Progenitor cell of endocrine pancreas (in vitro differentiated cells): ENCODE results near the gene ASAP3. TPM values are rescaled to one million over a fixed set of nuclear protein-coding genes. Genes with fewer than 3 reads are reported as not detected.

Experiments
- DNase-seq: peaks from one replicate; pipeline ENCODE4 v3.0.0; 2021; ENCODE audit warnings: low spot score; ENCODE audit not compliant: unreplicated experiment
- H3K27ac Mint-ChIP-seq: 2 replicates; pipeline ENCODE4 v1.8.0; 2021; ENCODE audit warnings: mild to moderate bottlenecking, moderate library complexity, mixed read lengths
- H3K27me3 Mint-ChIP-seq: 2 replicates; pipeline ENCODE4 v1.8.0; 2021; ENCODE audit warnings: mixed read lengths
- H3K36me3 Mint-ChIP-seq: 2 replicates; pipeline ENCODE4 v1.8.0; 2022; ENCODE audit warnings: mixed read lengths; ENCODE audit not compliant: insufficient read depth
- H3K4me1 Mint-ChIP-seq: 2 replicates; pipeline ENCODE4 v1.8.0; 2021; ENCODE audit warnings: low read depth, mixed read lengths
- H3K4me3 Mint-ChIP-seq: 2 replicates; pipeline ENCODE4 v1.8.0; 2021; ENCODE audit warnings: low read depth, mild to moderate bottlenecking, moderate library complexity, mixed read lengths
- H3K9me3 Mint-ChIP-seq: 2 replicates; pipeline ENCODE4 v1.8.0; 2021; ENCODE audit warnings: low read depth, mixed read lengths
- total RNA-seq: library from RNA; stranded (reverse); gene quantifications from 2 replicates; pipeline ENCODE4 v1.2.1, GENCODE V29; 2021
- TF ChIP-seq, protein P1 (sequence below): fragments of 200-600 bp; sonication (generic); IDR thresholded peaks from one replicate; pipeline ENCODE4 v1.5.0; 2021; ENCODE audit warnings: antibody characterized with exemption, mild to moderate bottlenecking; ENCODE audit not compliant: unreplicated experiment

Gene ASAP3
- total RNA-seq, 1 donor from 2014 or later, result 67.8 TPM

DNA sequence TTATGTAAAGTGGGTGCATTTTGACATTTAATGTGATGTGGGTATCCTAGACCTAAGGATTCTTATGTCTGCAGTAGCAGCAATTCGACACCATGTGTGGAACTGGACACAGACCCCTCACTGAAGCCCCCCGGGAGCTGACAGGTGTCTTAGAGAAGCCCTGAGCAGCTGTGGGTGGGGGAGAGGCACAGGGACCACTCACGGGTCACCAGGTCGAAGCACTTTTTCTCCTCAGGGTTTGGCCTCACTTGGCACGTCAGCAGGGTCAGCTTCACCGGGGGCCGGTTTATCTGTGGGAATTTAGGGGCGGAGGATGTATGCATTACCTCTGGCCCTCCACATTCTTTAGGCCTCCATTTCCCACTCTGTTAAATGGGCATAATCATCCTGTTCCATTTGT is 45.4 kb downstream of the ASAP3 start:
- H3K9me3 Mint-ChIP-seq, result no peaks in the 10 kb centered on the region
- no peak overlapping the region for H3K4me3 Mint-ChIP-seq
- no peak overlapping the region for H3K27ac Mint-ChIP-seq
- H3K27me3 Mint-ChIP-seq, result no peaks in the 10 kb centered on the region
- no peak for DNase-seq
- H3K36me3 Mint-ChIP-seq, result peaks cover 26% of the 10 kb centered on the region
- TF ChIP-seq, protein P1, sequence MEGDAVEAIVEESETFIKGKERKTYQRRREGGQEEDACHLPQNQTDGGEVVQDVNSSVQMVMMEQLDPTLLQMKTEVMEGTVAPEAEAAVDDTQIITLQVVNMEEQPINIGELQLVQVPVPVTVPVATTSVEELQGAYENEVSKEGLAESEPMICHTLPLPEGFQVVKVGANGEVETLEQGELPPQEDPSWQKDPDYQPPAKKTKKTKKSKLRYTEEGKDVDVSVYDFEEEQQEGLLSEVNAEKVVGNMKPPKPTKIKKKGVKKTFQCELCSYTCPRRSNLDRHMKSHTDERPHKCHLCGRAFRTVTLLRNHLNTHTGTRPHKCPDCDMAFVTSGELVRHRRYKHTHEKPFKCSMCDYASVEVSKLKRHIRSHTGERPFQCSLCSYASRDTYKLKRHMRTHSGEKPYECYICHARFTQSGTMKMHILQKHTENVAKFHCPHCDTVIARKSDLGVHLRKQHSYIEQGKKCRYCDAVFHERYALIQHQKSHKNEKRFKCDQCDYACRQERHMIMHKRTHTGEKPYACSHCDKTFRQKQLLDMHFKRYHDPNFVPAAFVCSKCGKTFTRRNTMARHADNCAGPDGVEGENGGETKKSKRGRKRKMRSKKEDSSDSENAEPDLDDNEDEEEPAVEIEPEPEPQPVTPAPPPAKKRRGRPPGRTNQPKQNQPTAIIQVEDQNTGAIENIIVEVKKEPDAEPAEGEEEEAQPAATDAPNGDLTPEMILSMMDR, result no peak
- H3K4me1 Mint-ChIP-seq, result no peaks in the 10 kb centered on the region

DNA sequence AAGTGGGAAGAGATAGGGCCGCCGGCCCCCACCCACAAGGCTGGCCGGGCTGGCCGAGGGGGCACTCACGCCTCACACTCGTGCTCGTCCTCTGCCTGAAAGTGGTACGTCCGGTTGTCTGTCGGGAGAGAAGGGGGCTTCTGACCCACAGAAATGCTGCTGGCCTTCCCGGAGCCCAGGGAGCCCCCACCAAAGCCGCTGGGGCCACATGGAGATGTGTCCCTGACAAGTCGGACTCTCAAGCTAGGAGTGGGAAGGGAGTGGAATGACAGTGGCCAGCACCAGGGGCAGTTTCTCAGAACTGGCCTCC is 46.7 kb downstream of the ASAP3 start:
- TF ChIP-seq, protein P1, result no peak
- peaks cover 30% of the 10 kb centered on the region for H3K36me3 Mint-ChIP-seq

DNA sequence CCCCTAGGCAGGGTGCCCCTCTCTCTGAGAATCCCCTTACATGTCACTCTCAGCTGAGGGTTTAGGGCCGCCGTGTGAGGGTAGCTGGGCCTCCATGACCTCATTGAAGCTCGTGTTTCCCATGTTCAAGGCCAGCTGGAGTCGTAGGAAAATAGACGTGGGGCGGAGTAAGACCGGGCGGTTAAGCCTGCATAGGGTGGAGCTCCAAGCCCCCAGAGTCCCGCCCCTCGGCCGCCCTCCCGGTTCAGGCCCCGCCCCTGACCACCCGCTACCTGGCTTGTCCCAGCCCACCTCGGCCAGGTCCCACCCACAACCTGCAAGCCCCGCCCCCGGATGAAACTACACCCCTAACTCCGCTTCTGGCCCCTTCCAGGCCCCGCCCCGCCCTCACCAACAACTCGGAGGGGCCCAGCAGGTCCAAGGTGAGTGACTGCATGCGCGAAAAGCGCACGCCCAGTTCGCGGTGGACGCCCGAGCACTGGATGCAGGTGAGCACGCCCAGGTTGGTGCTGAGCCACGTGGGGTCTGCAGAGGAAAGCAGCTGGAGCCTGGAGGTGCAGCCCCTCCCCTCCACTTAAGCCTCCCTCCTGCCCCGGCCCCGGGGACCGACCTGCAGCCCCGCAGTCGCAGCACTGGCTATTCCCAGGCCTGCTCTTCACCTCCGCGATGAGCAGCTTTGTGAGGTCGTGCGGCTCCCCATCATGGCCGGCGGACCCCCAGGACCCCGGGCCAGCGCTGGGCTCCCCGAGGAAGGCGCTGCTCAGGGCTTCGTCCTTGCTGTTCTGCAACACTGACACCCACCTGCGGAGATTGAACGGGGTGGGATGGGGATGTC is 47.2 kb downstream of the ASAP3 start:
- DNase-seq, result no peak
- H3K27me3 Mint-ChIP-seq, result no peaks in the 10 kb centered on the region
- H3K9me3 Mint-ChIP-seq, result no peaks in the 10 kb centered on the region
- H3K4me3 Mint-ChIP-seq, result no peak overlapping the region
- H3K36me3 Mint-ChIP-seq, result peaks cover 27% of the 10 kb centered on the region
- TF ChIP-seq, protein P1, result no peak
- no peak overlapping the region for H3K27ac Mint-ChIP-seq
- H3K4me1 Mint-ChIP-seq, result no peaks in the 10 kb centered on the region

More for the DNA sequence above, 46.7 kb downstream of the ASAP3 start:
- Mint-ChIP-seq H3K4me3 (no peak overlapping the region), H3K27ac (no peak overlapping the region), H3K9me3 (no peaks in the 10 kb centered on the region), H3K27me3 (no peaks in the 10 kb centered on the region), H3K4me1 (no peaks in the 10 kb centered on the region)
- DNase-seq, result no peak

DNA sequence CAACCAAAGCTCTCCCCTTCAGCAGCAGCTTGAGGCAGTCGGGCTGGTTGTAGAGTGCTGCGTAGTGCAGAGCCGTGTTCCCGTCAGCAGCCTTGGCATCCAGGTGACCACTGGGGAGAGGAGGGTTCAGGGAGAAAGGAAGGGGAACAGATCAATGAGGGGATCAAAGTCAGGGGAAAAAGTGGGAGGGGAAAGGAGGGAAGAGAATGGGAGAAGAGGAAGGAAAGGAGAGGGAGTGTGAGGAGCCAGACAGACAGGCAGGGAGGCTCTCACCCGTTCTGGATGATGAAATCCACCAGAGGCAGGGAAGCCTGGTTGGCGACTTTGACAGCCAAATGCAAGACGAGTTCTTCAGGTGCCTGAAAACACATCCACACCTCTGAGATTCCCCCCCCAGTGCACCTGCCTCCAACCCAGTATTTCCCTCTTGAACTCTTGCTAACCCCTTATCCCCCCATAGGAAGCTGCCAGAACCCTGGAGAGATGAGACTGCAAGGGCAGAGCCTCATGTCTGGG is 49.7 kb downstream of the ASAP3 start:
- H3K27me3 Mint-ChIP-seq, result no peaks in the 10 kb centered on the region
- no peaks in the 10 kb centered on the region for H3K9me3 Mint-ChIP-seq
- TF ChIP-seq, protein P1, result no peak
- DNase-seq, result no peak
- no peak overlapping the region for H3K27ac Mint-ChIP-seq
- peaks cover 33% of the 10 kb centered on the region for H3K36me3 Mint-ChIP-seq
- no peak overlapping the region for H3K4me3 Mint-ChIP-seq
- H3K4me1 Mint-ChIP-seq, result no peaks in the 10 kb centered on the region

DNA sequence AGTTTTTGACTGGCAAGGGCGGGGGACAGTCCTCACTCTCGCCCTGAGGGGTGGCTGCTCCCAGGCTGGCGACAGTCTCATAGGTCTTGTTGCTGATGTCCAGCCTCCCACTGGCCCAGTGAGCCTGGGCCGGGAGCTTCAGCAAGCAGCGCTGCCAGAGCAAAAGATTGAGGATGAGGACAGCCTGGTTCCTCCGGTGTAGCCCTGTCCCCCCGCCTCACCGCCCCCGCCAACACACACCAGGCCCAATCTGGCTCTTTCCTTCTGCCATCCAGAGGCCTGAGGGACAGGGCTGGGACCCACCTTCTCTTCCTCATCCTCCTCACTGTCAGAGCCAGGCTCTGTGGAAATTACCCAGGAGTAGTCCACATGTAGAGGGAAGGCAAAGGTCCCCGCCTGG is 50.9 kb downstream of the ASAP3 start:
- no peaks in the 10 kb centered on the region for H3K27me3 Mint-ChIP-seq
- no peaks in the 10 kb centered on the region for H3K4me1 Mint-ChIP-seq
- no peak overlapping the region for H3K4me3 Mint-ChIP-seq
- H3K36me3 Mint-ChIP-seq, result peaks cover 34% of the 10 kb centered on the region
- DNase-seq, result no peak
- TF ChIP-seq, protein P1, result no peak
- H3K27ac Mint-ChIP-seq, result no peak overlapping the region
- no peaks in the 10 kb centered on the region for H3K9me3 Mint-ChIP-seq
